Esophagus muscularis mucosa (tissue), 4 donors: ENCODE data around the gene PPFIA4.

ENCODE experiments used
- EP300 ChIP-seq: sonication (generic); formaldehyde crosslinking; IDR thresholded peaks from one replicate; pipeline ENCODE4 v1.6.1; 2017; ENCODE audit warnings: antibody characterized with exemption
- POLR2A ChIP-seq: fragments of 450-650 bp; IDR thresholded peaks from one replicate; pipeline ENCODE4 v1.6.1; 2017; ENCODE audit warnings: antibody characterized with exemption, moderate library complexity, mild to moderate bottlenecking, low read depth
- TF ChIP-seq, protein P1 (sequence below), 3 experiments: fragments of 200-600 bp in 2 of 3; fragments of 450-650 bp in 1 of 3; sonication (generic) in 2 of 3; IDR thresholded peaks; one replicate each; pipeline ENCODE4 v1.5.1; 2017 to 2019; ENCODE audit warnings: antibody characterized with exemption in 3 of 3, mild to moderate bottlenecking in 2 of 3, moderate library complexity in 1 of 3

DNA sequence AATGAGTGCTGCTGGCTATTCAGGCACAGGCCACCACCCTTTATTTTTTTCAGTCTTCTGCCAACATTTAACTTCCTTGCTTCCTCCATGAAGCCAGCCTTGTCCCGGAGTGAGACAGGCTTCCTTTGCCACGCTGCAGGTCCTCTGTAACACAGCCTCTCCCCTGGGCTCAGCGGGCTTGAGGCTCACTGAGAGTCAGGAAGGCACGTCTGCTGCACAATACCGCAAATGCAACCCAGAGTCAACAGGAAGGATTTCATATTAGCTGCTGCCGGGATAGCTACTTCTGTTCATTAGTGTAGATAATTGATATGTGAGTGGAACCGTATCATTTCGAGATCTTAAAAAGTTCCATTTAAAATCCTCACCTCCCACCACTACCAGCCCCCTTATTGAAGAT lies 37.0 kb downstream of the PPFIA4 start:
- TF ChIP-seq, protein P1, sequence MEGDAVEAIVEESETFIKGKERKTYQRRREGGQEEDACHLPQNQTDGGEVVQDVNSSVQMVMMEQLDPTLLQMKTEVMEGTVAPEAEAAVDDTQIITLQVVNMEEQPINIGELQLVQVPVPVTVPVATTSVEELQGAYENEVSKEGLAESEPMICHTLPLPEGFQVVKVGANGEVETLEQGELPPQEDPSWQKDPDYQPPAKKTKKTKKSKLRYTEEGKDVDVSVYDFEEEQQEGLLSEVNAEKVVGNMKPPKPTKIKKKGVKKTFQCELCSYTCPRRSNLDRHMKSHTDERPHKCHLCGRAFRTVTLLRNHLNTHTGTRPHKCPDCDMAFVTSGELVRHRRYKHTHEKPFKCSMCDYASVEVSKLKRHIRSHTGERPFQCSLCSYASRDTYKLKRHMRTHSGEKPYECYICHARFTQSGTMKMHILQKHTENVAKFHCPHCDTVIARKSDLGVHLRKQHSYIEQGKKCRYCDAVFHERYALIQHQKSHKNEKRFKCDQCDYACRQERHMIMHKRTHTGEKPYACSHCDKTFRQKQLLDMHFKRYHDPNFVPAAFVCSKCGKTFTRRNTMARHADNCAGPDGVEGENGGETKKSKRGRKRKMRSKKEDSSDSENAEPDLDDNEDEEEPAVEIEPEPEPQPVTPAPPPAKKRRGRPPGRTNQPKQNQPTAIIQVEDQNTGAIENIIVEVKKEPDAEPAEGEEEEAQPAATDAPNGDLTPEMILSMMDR (IDR thresholded peaks at IDR 0.05): no peak
- TF ChIP-seq POLR2A (no peak), EP300 (no peak)
